HUES64 (cell line): Measurements from ENCODE around the gene HOXA11.

Experiments
- H3K27ac ChIP-seq: 2 replicates; pipeline ENCODE4 v1.7.0; 2013; ENCODE audit warnings: low read depth, low read length, inconsistent platforms
- H3K27me3 ChIP-seq: 2 replicates; pipeline ENCODE4 v1.6.1; 2013; ENCODE audit warnings: mild to moderate bottlenecking, low read length; ENCODE audit not compliant: insufficient read depth
- H3K36me3 ChIP-seq: 2 replicates; pipeline ENCODE4 v1.6.1; 2013; ENCODE audit warnings: mild to moderate bottlenecking, low read length; ENCODE audit not compliant: insufficient read depth
- H3K4me1 ChIP-seq: 2 replicates; pipeline ENCODE4 v1.6.1; 2013; ENCODE audit warnings: mild to moderate bottlenecking, low read length, moderate library complexity; ENCODE audit not compliant: insufficient read depth
- H3K4me3 ChIP-seq: 2 replicates; pipeline ENCODE4 v1.5.1; 2013; ENCODE audit warnings: mild to moderate bottlenecking, low read length, moderate library complexity
- H3K9ac ChIP-seq: 2 replicates; pipeline ENCODE4 v1.6.1; 2013; ENCODE audit warnings: mild to moderate bottlenecking, low read depth, low read length
- H3K9me3 ChIP-seq: 2 replicates; pipeline ENCODE4 v1.6.1; 2013; ENCODE audit warnings: low read depth, low read length; ENCODE audit not compliant: insufficient read depth
- WGBS: fragments of 150-250, 120-280 bp; methylation state at CpG from one replicate; pipeline ENCODE4 v1.1.7; 2013; ENCODE audit warnings: missing lambda C conversion rate; 5-methylcytosine and 5-hydroxymethylcytosine counted together

HOXA11 gene

GRCh38 chr7:27182285-27182841, 2.7 kb downstream of the HOXA11 start:
- Histone ChIP-seq H3K4me1 (peaks cover 20% of the 10 kb centered on the region), H3K9me3 (no peaks in the 10 kb centered on the region), H3K9ac (no peak overlapping the region), H3K27me3 (peaks cover 100% of the 10 kb centered on the region), H3K4me3 (no peak overlapping the region), H3K27ac (no peak overlapping the region), H3K36me3 (no peaks in the 10 kb centered on the region)
- 30% methylated on average over 4 of the region's 4 CpGs for WGBS

- Histone ChIP-seq H3K36me3 (no peaks in the 10 kb centered on the region), H3K9me3 (no peaks in the 10 kb centered on the region), H3K4me3 (no peak overlapping the region), H3K4me1 (peaks cover 20% of the 10 kb centered on the region), H3K27me3 (peaks cover 100% of the 10 kb centered on the region), H3K9ac (no peak overlapping the region), H3K27ac (no peak overlapping the region)
- 39% methylated on average over 4 of the region's 4 CpGs for WGBS
These were observed 3.2 kb downstream of the HOXA11 start for GRCh38 chr7:27181795-27182275.

GRCh38 chr7:27180431-27181420, 4.3 kb downstream of the HOXA11 start:
- H3K4me3 ChIP-seq = no peak overlapping the region
- no peaks in the 10 kb centered on the region for H3K36me3 ChIP-seq
- 40% methylated on average over 12 of the region's 12 CpGs for WGBS
- no peak overlapping the region for H3K9ac ChIP-seq
- H3K27ac ChIP-seq = no peak overlapping the region
- peaks cover 100% of the 10 kb centered on the region for H3K27me3 ChIP-seq
- no peaks in the 10 kb centered on the region; the same call in 1 of the 2 replicates for H3K9me3 ChIP-seq
- peaks cover 20% of the 10 kb centered on the region for H3K4me1 ChIP-seq

- no peak overlapping the region for H3K9ac ChIP-seq
- peaks cover 20% of the 10 kb centered on the region for H3K4me1 ChIP-seq
- WGBS = 4% methylated on average over 56 of the region's 56 CpGs
- H3K9me3 ChIP-seq = no peaks in the 10 kb centered on the region; the same call in 1 of the 2 replicates
- peaks cover 100% of the 10 kb centered on the region for H3K27me3 ChIP-seq
- H3K4me3 ChIP-seq = no peak overlapping the region
- no peaks in the 10 kb centered on the region for H3K36me3 ChIP-seq
- H3K27ac ChIP-seq = no peak overlapping the region
These were observed 5.3 kb downstream of the HOXA11 start for GRCh38 chr7:27179503-27180430.

- H3K27ac ChIP-seq = no peak overlapping the region
- peaks cover 100% of the 10 kb centered on the region for H3K27me3 ChIP-seq
- H3K9me3 ChIP-seq = no peaks in the 10 kb centered on the region; the same call in 1 of the 2 replicates
- no peaks in the 10 kb centered on the region for H3K36me3 ChIP-seq
- no peak overlapping the region for H3K4me3 ChIP-seq
- H3K9ac ChIP-seq = no peak overlapping the region
- peaks cover 20% of the 10 kb centered on the region for H3K4me1 ChIP-seq
- 8% methylated on average over 14 of the region's 14 CpGs for WGBS
These were observed 6.0 kb downstream of the HOXA11 start for GRCh38 chr7:27179030-27179429.

- no peak overlapping the region for H3K4me3 ChIP-seq
- H3K9me3 ChIP-seq = no peaks in the 10 kb centered on the region; the same call in 1 of the 2 replicates
- peaks cover 14% of the 10 kb centered on the region for H3K4me1 ChIP-seq
- no peaks in the 10 kb centered on the region for H3K36me3 ChIP-seq
- H3K27me3 ChIP-seq = peaks cover 100% of the 10 kb centered on the region
- H3K9ac ChIP-seq = no peak overlapping the region
- H3K27ac ChIP-seq = no peak overlapping the region
- WGBS = 20% methylated on average over 5 of the region's 6 CpGs
These were observed 6.7 kb downstream of the HOXA11 start for GRCh38 chr7:27178366-27178765.

GRCh38 chr7:27177795-27178320, 7.2 kb downstream of the HOXA11 start:
- no peaks in the 10 kb centered on the region for H3K36me3 ChIP-seq
- H3K27ac ChIP-seq = no peak overlapping the region
- H3K27me3 ChIP-seq = peaks cover 100% of the 10 kb centered on the region
- no peak overlapping the region for H3K9ac ChIP-seq
- no peaks in the 10 kb centered on the region; the same call in 1 of the 2 replicates for H3K9me3 ChIP-seq
- no peak overlapping the region for H3K4me3 ChIP-seq
- 34% methylated on average over 5 of the region's 5 CpGs for WGBS
- peaks cover 8% of the 10 kb centered on the region; the same call in 1 of the 2 replicates for H3K4me1 ChIP-seq

- Histone ChIP-seq H3K27ac (no peak overlapping the region), H3K4me3 (no peak overlapping the region), H3K9ac (no peak overlapping the region), H3K9me3 (no peaks in the 10 kb centered on the region; the same call in 1 of the 2 replicates), H3K36me3 (no peaks in the 10 kb centered on the region), H3K4me1 (peaks cover 7% of the 10 kb centered on the region; the same call in 1 of the 2 replicates), H3K27me3 (peaks cover 100% of the 10 kb centered on the region)
- 21% methylated on average over 22 of the region's 22 CpGs for WGBS
These were observed 7.9 kb downstream of the HOXA11 start for GRCh38 chr7:27176962-27177794.

- H3K27ac ChIP-seq = no peak overlapping the region
- H3K4me3 ChIP-seq = no peak overlapping the region
- WGBS = 64% methylated on average over 3 of the region's 3 CpGs
- peaks cover 7% of the 10 kb centered on the region; the same call in 1 of the 2 replicates for H3K4me1 ChIP-seq
- H3K36me3 ChIP-seq = no peaks in the 10 kb centered on the region
- peaks cover 100% of the 10 kb centered on the region for H3K27me3 ChIP-seq
- no peaks in the 10 kb centered on the region; the same call in 1 of the 2 replicates for H3K9me3 ChIP-seq
- H3K9ac ChIP-seq = no peak overlapping the region
These were observed 8.5 kb downstream of the HOXA11 start for GRCh38 chr7:27176524-27176845.
